ENCODE measurements around the gene SVOPL. TPM values are rescaled to one million over a fixed set of nuclear protein-coding genes. Genes with fewer than 3 reads are reported as not detected.
"Not testable (repeated sequence)": the region's sequence is repeated elsewhere in the genome, so short reads cannot be mapped to it uniquely, and the experiment has no call there.

The SVOPL gene
- total RNA-seq, 1 donor from 2014 or later, result not detected

- Mint-ChIP-seq H3K4me1 (ENCODE audit: unreplicated experiment) (no peaks in the 10 kb centered on the region), H3K4me3 (no peak overlapping the region), H3K9me3 (no peaks in the 10 kb centered on the region), H3K27me3 (no peaks in the 10 kb centered on the region), H3K36me3 (no peaks in the 10 kb centered on the region), H3K27ac (no peak overlapping the region)
- TF ChIP-seq, protein P1, sequence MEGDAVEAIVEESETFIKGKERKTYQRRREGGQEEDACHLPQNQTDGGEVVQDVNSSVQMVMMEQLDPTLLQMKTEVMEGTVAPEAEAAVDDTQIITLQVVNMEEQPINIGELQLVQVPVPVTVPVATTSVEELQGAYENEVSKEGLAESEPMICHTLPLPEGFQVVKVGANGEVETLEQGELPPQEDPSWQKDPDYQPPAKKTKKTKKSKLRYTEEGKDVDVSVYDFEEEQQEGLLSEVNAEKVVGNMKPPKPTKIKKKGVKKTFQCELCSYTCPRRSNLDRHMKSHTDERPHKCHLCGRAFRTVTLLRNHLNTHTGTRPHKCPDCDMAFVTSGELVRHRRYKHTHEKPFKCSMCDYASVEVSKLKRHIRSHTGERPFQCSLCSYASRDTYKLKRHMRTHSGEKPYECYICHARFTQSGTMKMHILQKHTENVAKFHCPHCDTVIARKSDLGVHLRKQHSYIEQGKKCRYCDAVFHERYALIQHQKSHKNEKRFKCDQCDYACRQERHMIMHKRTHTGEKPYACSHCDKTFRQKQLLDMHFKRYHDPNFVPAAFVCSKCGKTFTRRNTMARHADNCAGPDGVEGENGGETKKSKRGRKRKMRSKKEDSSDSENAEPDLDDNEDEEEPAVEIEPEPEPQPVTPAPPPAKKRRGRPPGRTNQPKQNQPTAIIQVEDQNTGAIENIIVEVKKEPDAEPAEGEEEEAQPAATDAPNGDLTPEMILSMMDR (conservative IDR thresholded peaks at IDR 0.05), result no peak
- DNase-seq (ENCODE audit: extremely low spot score, unreplicated experiment), result no peak
Observed at GRCh38 chr7:138701537-138701923, 368 bp upstream of the SVOPL start.

GRCh38 chr7:138699661-138700060, 1.5 kb downstream of the SVOPL start:
- no peak for DNase-seq (ENCODE audit: extremely low spot score, unreplicated experiment)
- H3K4me3 Mint-ChIP-seq, result no peak overlapping the region
- H3K27me3 Mint-ChIP-seq, result no peaks in the 10 kb centered on the region
- no peak overlapping the region for H3K27ac Mint-ChIP-seq
- no peaks in the 10 kb centered on the region for H3K4me1 Mint-ChIP-seq (ENCODE audit: unreplicated experiment)
- TF ChIP-seq, protein P1 (conservative IDR thresholded peaks at IDR 0.05), result no peak
- H3K36me3 Mint-ChIP-seq, result no peaks in the 10 kb centered on the region
- no peaks in the 10 kb centered on the region for H3K9me3 Mint-ChIP-seq

GRCh38 chr7:138698281-138698680, 2.9 kb downstream of the SVOPL start:
- no peak for DNase-seq (ENCODE audit: extremely low spot score, unreplicated experiment)
- Mint-ChIP-seq H3K36me3 (no peaks in the 10 kb centered on the region), H3K27ac (no peak overlapping the region), H3K27me3 (no peaks in the 10 kb centered on the region), H3K4me3 (no peak overlapping the region), H3K4me1 (ENCODE audit: unreplicated experiment) (no peaks in the 10 kb centered on the region), H3K9me3 (no peaks in the 10 kb centered on the region)
- TF ChIP-seq, protein P1 (conservative IDR thresholded peaks at IDR 0.05), result no peak

DNA sequence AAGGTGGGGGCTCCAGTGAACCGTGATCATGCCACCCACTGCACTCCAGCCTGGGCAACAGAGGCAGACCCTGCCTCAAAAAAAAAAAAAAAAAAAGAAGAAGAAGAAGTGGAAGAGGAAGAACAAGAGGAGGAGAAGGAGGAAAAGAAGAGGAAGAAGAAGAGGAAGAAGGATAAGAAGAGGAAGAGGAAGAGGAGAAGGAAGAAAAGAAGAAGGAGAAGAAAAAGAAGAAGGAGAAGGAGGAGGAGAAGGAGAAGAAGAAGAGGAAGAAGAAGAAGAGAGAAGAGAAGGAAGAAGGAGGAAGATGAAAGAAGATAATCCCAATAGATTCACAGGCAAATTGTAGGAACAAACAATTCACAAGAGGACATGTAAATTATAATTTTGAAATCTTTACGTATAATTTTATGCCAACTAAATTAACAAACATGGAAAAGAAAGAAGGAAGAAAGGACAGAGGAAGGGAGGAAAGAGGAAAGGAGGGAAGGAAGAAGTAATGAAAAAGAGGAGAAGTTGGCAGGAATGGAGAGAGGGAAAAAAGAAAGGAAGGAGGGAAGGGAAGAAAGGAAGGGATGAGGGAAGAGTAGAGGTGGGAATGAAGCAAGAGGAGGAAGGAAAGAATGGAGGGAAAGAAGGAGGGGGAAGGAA, 3.5 kb downstream of the SVOPL start:
- DNase-seq (ENCODE audit: extremely low spot score, unreplicated experiment), result no peak
- Mint-ChIP-seq H3K36me3 (no peaks in the 10 kb centered on the region), H3K4me1 (ENCODE audit: unreplicated experiment) (no peaks in the 10 kb centered on the region), H3K9me3 (no peaks in the 10 kb centered on the region), H3K27ac (no peak overlapping the region), H3K4me3 (no peak overlapping the region), H3K27me3 (no peaks in the 10 kb centered on the region)
- TF ChIP-seq, protein P1 (conservative IDR thresholded peaks at IDR 0.05), result no peak

DNA sequence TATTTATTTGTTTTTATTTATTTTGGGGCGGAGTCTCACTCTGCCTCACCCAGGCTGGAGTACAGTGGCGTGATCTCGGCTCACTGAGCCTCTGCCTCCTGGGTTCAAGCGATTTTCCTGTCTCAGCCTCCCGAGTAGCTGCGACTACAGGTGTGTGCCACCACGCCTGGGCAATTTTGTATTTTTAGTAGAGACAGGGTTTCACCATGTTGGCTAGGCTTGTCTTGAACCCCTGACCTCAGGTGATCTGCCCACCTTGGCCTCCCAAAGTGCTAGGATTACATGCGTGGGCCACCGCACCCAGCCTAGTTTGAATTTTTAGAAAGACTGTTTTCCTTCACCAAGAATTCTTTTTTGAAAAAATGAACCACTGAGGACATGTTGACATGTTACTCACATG, 5.4 kb downstream of the SVOPL start:
- H3K27ac Mint-ChIP-seq; H3K4me1 Mint-ChIP-seq (ENCODE audit: unreplicated experiment); DNase-seq (ENCODE audit: extremely low spot score, unreplicated experiment); H3K4me3 Mint-ChIP-seq; H3K27me3 Mint-ChIP-seq; H3K36me3 Mint-ChIP-seq; H3K9me3 Mint-ChIP-seq: not testable (repeated sequence)

- Mint-ChIP-seq H3K36me3 (no peaks in the 10 kb centered on the region), H3K27ac (no peak overlapping the region), H3K9me3 (no peaks in the 10 kb centered on the region), H3K27me3 (no peaks in the 10 kb centered on the region), H3K4me3 (no peak overlapping the region), H3K4me1 (ENCODE audit: unreplicated experiment) (no peaks in the 10 kb centered on the region)
- TF ChIP-seq, protein P1 (conservative IDR thresholded peaks at IDR 0.05), result no peak
- no peak for DNase-seq (ENCODE audit: extremely low spot score, unreplicated experiment)
Observed at GRCh38 chr7:138695106-138695505, 6.1 kb downstream of the SVOPL start.

Measured in type B pancreatic cell (in vitro differentiated cells).